NCI-H1092 treated with DMSO at 0.1 percent for 48 hours (cell line): ENCODE data around the gene CTNNA1.

ENCODE experiments used
- DNase-seq: peaks from one replicate; lab custom pipeline; 2025; lab: John Stamatoyannopoulos, UW

Gene CTNNA1

DNA sequence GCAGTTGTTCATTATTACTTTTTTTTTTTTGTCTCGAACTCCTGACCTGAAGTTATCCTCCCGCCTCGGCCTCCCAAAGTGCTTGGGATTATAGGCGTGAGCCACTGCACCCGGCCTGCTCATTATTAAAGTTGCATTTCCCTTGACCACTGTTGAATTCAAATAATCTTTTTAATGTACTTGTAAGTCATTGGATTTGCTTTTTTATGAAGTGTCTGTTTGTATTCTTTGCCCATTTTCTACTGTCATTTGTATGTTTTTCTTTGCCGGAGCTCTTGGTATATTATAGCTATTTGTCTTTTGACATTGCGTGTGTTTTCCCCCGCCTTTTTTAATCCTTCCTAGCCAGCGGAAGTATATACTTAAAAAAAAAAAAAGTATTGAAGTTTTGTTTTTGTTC is 99.9 kb downstream of the CTNNA1 start:
- no peak for DNase-seq

DNA sequence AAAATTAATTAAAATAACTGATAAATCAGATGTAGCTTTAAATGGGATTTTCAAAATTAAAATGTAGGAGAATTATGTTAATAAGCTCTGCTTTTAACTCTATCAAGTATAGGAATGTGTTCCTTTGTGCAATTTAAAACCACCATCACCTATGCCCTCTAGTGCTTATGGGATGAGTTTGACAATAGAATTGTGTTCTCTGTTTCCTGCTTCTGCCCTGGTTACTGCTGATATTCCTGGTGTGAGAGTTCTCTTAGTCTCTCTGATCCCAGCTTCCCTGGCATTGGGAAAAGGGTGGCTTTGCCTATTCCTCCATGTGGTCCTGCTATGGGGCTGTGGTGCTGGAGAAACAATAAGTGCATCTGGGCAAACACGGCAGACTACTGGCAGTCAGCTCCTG is 113.8 kb downstream of the CTNNA1 start:
- no peak for DNase-seq

DNA sequence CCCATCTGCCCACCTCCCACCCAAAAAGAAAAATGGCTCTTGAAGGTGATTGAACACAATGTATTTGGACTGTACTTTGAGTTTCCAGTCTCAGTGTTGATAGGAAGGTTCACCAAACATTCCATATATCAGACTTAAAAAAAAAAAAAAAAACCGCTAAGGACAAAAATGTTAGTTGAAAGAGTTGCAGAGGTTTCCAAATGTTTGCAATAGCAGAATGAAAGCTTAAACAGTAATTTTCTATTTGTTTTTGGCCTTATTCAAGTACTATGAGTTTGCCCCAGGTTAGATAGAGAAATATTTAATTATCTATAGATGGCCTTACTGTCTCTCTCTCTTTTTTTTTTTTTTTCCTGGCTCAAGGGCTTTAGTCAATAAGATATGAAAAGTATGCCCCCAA is 115.8 kb downstream of the CTNNA1 start:
- no peak for DNase-seq

GRCh38 chr5:138869763-138870500 is 116.7 kb downstream of the CTNNA1 start:
- peak; percentile 7 for DNase-seq

DNA sequence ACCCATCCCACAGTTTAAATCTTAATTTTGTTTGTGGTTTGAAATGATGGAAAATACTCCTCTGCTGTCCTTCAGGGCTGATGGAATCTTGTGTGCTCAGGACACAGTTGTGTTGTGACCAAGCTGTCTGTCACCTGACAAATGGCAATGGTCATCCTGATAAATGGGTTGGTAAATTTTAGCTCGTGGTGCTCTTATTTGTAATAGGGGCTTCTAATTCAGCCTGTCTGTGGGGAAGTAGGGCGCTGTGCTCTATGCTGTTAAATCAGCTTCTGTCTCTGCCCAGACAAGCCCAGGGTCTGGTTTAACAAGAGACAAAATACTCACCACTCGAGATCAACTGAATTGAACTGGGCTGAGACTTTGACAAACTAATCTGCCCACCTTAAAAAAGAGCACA is 117.4 kb downstream of the CTNNA1 start:
- DNase-seq, result no peak

DNA sequence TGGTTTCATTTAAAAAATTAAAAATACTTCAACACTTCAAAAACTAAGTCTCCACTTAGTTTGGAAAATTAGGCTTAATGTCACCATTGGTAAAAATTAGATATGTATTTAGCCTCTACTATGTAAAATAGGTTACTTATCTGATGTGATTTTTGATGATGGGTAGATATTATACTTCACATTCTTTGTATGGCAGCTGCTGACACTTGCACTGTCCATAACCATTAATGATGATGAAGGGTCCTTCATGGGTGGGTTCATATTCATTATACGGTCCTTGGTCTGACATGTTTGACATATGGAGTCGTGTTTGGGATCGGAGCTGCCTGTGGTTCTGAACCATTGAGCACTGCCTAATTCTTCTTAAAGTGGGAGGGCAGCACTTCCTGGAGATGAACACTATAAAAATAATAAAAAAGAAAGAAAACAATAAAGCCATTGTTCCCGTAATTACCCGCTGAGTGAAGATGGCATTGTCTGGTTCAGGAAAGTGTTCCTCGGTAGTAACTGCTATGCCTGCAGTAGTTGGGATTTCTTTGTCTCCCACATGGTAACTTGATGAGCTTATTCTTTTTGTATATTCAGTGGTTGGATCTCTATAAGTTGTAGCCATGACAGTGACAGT is 119.7 kb downstream of the CTNNA1 start:
- no peak for DNase-seq

DNA sequence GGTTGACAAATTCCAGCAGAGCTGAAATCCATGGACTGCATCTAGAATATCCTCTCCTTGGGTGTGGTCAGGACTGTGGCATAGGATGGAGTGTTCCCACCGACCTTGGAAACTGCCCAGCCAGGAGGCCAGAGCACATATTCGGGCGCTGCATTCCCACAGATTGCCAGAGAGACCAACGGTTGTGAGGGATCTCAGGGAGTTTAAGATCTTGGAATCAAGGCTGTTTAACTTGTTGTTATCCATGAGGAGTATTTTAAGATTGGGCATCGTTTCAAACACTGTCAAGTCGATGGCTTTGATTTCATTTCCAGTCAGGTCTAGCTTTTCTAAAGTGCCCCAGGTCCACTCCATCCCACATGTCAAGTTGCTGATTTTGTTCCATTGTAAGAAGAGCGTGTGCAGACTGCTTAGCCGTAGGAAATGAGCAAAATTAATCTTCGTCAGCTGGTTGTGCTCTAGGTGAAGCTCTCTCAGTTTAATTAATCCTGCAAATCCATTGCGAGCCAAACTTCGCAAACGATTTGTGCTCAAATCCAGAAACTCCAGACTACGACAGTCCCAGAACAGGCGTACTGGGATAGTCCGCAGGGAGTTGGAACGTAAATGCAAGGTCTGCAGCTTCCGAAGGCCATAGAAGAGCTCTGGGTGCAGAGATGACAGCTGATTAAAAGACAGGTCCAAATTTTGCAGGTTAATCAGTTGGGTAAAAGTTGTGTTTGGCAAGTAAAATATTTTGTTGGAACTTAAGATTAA is 120.4 kb downstream of the CTNNA1 start:
- no peak for DNase-seq

DNA sequence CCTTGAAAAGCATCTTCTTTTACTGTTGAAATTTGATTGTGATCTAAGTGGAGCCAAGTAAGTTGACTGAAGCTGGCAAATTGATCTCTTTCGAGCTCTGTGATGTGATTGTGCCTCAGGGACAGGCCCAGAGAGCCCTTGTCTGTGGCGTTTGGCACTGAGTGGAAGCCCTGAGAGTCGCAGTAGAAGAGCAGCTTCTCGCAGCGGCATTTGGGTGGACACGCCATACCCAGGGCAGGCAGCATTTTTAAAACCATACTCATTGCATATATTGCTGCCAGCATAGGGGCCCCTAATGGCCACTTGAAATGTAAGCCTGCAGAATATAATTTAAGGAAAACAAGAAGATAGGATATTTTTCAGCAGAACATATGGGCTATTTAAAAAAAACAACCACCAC is 121.0 kb downstream of the CTNNA1 start:
- peak; percentile 37 for DNase-seq

GRCh38 chr5:138874771-138875551 is 121.7 kb downstream of the CTNNA1 start, which contains the start of gene LRRTM2:
LRRTM2 (minus strand) TSS chr5:138875335; CDS start chr5:138874911, 424 bp downstream.
- DNase-seq, result peak; percentile 56

GRCh38 chr5:138875552-138875875 is 122.3 kb downstream of the CTNNA1 start:
- DNase-seq, result no peak

DNA sequence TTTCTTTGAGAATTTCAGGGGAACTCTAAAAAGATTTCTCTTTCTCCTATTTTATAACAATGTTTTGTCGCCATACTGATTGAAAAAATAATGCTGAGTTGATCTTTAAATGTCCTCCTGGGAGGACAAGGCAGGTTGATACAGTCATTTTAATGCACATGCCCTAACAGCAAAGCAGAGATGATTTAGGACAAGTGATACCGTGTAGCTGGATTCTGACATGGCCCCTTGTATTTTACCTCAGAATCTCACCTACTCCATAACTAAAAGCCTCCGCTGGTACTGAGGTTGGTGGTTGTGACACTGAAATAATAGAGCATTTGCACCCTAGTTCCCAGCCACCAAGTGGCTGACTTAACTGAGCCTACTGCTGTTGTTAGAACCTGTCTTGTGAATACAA is 122.7 kb downstream of the CTNNA1 start:
- no peak for DNase-seq

GRCh38 chr5:138876811-138877210 is 123.6 kb downstream of the CTNNA1 start:
- no peak for DNase-seq

DNA sequence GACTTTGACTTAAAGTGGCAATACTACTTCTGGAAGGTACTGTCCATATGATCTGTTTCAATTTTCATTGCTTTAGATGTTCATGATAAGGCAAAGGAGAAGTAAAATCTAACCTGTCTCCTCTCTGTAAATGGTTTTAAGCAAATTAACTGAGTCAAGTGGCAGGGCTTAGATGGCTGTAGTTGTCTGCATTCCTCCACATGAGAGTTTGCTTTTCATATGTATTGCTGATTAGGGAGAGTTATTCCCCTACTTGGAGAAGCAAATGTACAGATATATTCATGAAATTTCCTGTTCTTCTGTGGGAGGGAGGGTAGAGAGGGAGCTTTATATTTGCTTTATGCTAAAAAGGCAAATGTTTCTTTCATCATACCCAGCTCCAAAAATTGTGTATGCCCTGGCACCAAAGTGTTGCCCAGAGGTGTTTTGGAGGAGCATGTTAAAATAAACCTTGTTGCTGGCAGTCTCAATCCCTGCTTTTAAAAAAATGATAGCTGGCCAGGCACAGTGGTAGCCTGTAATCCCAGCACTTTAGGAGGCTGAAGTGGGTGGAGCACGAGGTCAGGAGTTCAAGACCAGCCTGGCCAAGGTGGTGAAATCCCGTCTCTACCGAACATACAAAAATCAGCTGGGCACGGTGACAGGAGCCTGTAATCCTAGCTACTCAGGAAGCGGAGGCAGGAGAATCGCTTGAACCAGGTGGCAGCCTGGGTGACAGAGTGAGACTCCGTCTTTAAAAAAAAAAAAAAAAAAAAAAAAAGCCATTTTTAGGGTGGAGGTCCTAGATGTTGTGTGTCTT is 125.4 kb downstream of the CTNNA1 start:
- DNase-seq, result no peak

- no peak for DNase-seq
These were observed 130.0 kb downstream of the CTNNA1 start for GRCh38 chr5:138883211-138883610.

- DNase-seq, result no peak
These were observed 130.9 kb downstream of the CTNNA1 start for GRCh38 chr5:138884094-138884493.

DNA sequence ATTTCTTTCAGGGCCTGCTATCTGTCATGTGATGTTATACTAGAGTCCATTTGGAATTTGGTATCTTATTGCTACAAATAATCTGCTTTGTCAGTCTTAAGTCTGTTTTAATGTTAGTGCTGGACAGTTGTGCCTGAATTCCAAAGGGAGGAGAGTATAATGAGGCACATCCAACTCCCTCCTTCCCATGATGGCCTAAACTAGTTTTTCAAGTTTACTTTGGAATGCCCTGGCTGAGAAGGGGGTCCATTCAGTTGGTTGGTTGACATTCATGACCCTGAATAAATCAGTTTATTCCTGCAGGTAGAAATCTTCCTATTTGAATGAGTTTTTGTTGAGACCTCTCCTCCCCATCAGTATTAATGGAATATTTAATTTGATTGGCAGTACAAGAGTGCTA is 131.3 kb downstream of the CTNNA1 start:
- DNase-seq, result no peak

DNA sequence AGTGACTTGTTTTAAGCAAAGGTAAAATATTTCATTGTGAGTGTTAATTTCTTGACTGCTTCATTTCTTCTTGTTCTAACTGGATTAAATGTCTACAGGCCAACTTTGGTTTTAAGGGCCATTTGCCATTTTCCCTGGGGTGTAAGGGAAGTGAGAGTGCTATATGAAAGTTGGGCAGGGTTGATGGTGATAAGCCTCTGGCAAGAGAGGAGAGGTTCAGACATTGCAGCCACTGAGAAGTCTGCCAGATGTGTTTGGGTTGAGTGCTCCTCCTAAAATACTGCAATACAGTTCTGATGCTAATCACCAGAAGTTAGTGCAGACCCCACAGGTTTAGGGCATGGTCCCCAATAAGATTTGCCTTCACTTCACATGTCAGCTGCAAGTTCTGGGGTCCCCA is 136.8 kb downstream of the CTNNA1 start:
- DNase-seq, result no peak

DNA sequence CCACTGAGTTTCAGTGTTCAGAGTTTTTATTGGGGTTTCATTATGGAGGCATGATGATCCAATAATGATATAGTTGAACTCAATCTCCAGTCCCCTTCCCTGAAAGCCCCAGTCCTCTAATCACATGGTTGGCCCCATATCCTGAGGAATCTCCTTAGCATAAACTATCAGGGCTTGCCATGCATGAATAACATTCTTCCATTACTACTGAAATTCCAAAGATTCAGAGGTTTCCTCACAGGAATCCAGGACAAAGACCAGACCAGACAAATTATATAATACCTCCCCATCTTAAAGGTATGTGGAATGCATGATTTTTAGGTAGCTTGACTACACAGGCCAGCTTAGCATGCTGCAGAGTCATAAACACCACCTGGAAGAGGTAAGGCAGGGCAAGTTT is 137.4 kb downstream of the CTNNA1 start:
- no peak for DNase-seq

DNA sequence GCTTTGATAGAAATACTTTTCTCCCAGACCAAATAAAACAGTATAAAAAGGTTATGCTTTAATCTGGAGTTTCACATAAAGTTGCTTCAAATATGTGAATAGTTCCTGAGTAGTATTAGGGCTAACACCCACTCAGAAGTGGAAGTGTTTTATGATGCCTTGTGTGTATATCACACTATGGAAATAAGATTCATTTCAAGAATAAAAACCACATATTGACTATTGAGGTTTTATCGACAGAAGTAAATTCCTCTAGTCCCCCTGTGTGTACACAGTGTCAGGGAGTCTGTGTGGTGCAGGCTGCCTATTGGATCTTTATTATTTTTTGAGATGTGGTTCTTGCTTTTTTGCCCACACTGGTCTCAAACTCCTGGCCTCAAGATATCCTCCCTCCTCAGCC is 142.7 kb downstream of the CTNNA1 start:
- DNase-seq, result no peak

- DNase-seq, result no peak
These were observed 145.1 kb downstream of the CTNNA1 start for GRCh38 chr5:138898299-138898698.

GRCh38 chr5:138898742-138899141 is 145.5 kb downstream of the CTNNA1 start:
- DNase-seq, result no peak
